ENCODE measurements around the gene ESYT3.

GRCh38 chr3:138389144-138389601, 45.2 kb upstream of the ESYT3 start:
- TF ChIP-seq, protein P1, sequence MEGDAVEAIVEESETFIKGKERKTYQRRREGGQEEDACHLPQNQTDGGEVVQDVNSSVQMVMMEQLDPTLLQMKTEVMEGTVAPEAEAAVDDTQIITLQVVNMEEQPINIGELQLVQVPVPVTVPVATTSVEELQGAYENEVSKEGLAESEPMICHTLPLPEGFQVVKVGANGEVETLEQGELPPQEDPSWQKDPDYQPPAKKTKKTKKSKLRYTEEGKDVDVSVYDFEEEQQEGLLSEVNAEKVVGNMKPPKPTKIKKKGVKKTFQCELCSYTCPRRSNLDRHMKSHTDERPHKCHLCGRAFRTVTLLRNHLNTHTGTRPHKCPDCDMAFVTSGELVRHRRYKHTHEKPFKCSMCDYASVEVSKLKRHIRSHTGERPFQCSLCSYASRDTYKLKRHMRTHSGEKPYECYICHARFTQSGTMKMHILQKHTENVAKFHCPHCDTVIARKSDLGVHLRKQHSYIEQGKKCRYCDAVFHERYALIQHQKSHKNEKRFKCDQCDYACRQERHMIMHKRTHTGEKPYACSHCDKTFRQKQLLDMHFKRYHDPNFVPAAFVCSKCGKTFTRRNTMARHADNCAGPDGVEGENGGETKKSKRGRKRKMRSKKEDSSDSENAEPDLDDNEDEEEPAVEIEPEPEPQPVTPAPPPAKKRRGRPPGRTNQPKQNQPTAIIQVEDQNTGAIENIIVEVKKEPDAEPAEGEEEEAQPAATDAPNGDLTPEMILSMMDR (IDR thresholded peaks at IDR 0.05): no peak
- TF ChIP-seq POLR2A (IDR thresholded peaks at IDR 0.05): no peak

All from uterus (tissue), 2 donors.